Smooth muscle cell (in vitro differentiated cells): ENCODE measurements around the gene PCSK2. TPM values are rescaled to one million over a fixed set of nuclear protein-coding genes. Genes with fewer than 3 reads are reported as not detected.

Experiments
- DNase-seq: peaks from one replicate; lab custom pipeline; 2025; ENCODE audit not compliant: unreplicated experiment; lab: John Stamatoyannopoulos, UW
- H2AFZ ChIP-seq: fragments of 200-600 bp; sonication (generic); 2 replicates; pipeline ENCODE4 v1.6.0; 2016; ENCODE audit warnings: antibody characterized with exemption, low read depth, mild to moderate bottlenecking
- H3F3A ChIP-seq: fragments of 200-600 bp; sonication (generic); 2 replicates; pipeline ENCODE4 v1.6.0; 2017; ENCODE audit warnings: antibody characterized with exemption, low read depth
- H3K27ac ChIP-seq: fragments of 200-600 bp; sonication (generic); 2 replicates; pipeline ENCODE4 v1.5.1; 2016; ENCODE audit warnings: low read depth, mild to moderate bottlenecking
- H3K27me3 ChIP-seq: fragments of 200-600 bp; sonication (generic); 2 replicates; pipeline ENCODE4 v1.6.1; 2016; ENCODE audit warnings: low read depth, mild to moderate bottlenecking
- H3K36me3 ChIP-seq: fragments of 200-600 bp; sonication (generic); 2 replicates; pipeline ENCODE4 v1.5.1; 2016; ENCODE audit warnings: low read depth
- H3K4me1 ChIP-seq: fragments of 200-600 bp; sonication (generic); 2 replicates; pipeline ENCODE4 v1.5.1; 2016; ENCODE audit warnings: low read depth
- H3K4me2 ChIP-seq: fragments of 200-600 bp; sonication (generic); 2 replicates; pipeline ENCODE4 v1.6.0; 2016; ENCODE audit warnings: mild to moderate bottlenecking
- H3K4me3 ChIP-seq: fragments of 200-600 bp; sonication (generic); 2 replicates; pipeline ENCODE4 v1.5.1; 2016; ENCODE audit warnings: mild to moderate bottlenecking
- H3K79me2 ChIP-seq: fragments of 200-600 bp; sonication (generic); 2 replicates; pipeline ENCODE4 v1.6.0; 2016; ENCODE audit warnings: low read depth, mild to moderate bottlenecking
- H3K9ac ChIP-seq: fragments of 200-600 bp; sonication (generic); 2 replicates; pipeline ENCODE4 v1.6.0; 2016; ENCODE audit warnings: low read depth
- H3K9me3 ChIP-seq: fragments of 200-600 bp; sonication (generic); replicated peaks from 2 replicates; pipeline ENCODE4 v1.5.1; 2016; ENCODE audit warnings: low read depth
- H4K20me1 ChIP-seq: fragments of 200-600 bp; sonication (generic); 2 replicates; pipeline ENCODE4 v1.6.0; 2016; ENCODE audit warnings: low read depth
- CTCF ChIP-seq: fragments of 200-600 bp; sonication (generic); IDR thresholded peaks from 2 replicates; pipeline ENCODE4 v1.5.1; 2017; ENCODE audit warnings: borderline replicate concordance, mild to moderate bottlenecking, antibody characterized with exemption; ENCODE audit not compliant: insufficient read depth, poor library complexity, severe bottlenecking
- WGBS: methylation state at CpG from one replicate; pipeline ENCODE4 v1.1.7; 2016; ENCODE audit warnings: low lambda C conversion rate; 5-methylcytosine and 5-hydroxymethylcytosine counted together
- polyA plus RNA-seq: library from polyadenylated mRNA; unstranded; fragments of >200 nt; fragmentation: Nextera tagmentation; extraction: Ambion mirVana; gene quantifications from 2 replicates; pipeline ENCODE4 v1.2.1, GENCODE V29; 2016
- small RNA-seq: library from RNA; depleted of rRNA; stranded (forward); fragments of <200 nt; gene quantifications from one replicate; pipeline ENCODE3, GENCODE V24; 2014
- total RNA-seq: library from RNA; depleted of rRNA; stranded (reverse); fragments of >200 nt; gene quantifications from 2 replicates; pipeline ENCODE4 v1.2.3, GENCODE V29; 2014

PCSK2 gene
- total and polyA plus RNA-seq, 2 experiments from 2014 or later = not detected

- Histone ChIP-seq H3K4me3 (no peak overlapping the region), H4K20me1 (no peaks in the 10 kb centered on the region), H3K9me3 (no peaks in the 10 kb centered on the region), H3K9ac (no peak overlapping the region), H3K4me1 (peaks cover 8% of the 10 kb centered on the region), H3K27ac (no peak overlapping the region), H2AFZ (peak overlapping the region; percentile 35), H3K27me3 (no peaks in the 10 kb centered on the region), H3F3A (peaks cover 4% of the 10 kb centered on the region), H3K36me3 (no peaks in the 10 kb centered on the region), H3K4me2 (peak overlapping the region; percentile 44), H3K79me2 (no peaks in the 10 kb centered on the region)
- 10% methylated on average over 1 of the region's 1 CpG for WGBS
- TF ChIP-seq CTCF = no peak
- DNase-seq = no peak
Observed at GRCh38 chr20:17533396-17533795, 306.6 kb downstream of the PCSK2 start.

- no peak for TF ChIP-seq CTCF
- Histone ChIP-seq H3K4me2 (peak overlapping the region; percentile 44), H3K9ac (no peak overlapping the region), H2AFZ (no peak overlapping the region), H3K4me3 (no peak overlapping the region), H3K9me3 (no peaks in the 10 kb centered on the region), H3K4me1 (peaks cover 8% of the 10 kb centered on the region), H3K36me3 (no peaks in the 10 kb centered on the region), H3K27me3 (no peaks in the 10 kb centered on the region), H4K20me1 (no peaks in the 10 kb centered on the region), H3F3A (peaks cover 4% of the 10 kb centered on the region), H3K27ac (no peak overlapping the region), H3K79me2 (no peaks in the 10 kb centered on the region)
- no peak for DNase-seq
- WGBS = 84% methylated on average over 3 of the region's 3 CpGs
Observed at GRCh38 chr20:17534077-17534476, 307.2 kb downstream of the PCSK2 start.

Small RNAs within 50 kb of the gene (small RNA-seq; reads per million reads assigned to genes)
- gene AL359511.1 (not detected), gene RNU1-131P (not detected), gene RNU6-27P (not detected)
